Activated CD8-positive, alpha-beta memory T cell treated with anti-CD3 and anti-CD28 coated beads, Interleukin-2, amount 10 ng/mL, durations not matched to agents 7 days and 5 days (primary cell): Measurements from ENCODE around the gene MT1B. TPM values are rescaled to one million over a fixed set of nuclear protein-coding genes. Genes with fewer than 3 reads are reported as not detected.

ENCODE experiments used
- ATAC-seq: fragments of 150-1000 bp; cut with Tn5 transposase; one replicate; pipeline ENCODE4 v1.10.0; 2021; ENCODE audit warnings: moderate library complexity
- CTCF ChIA-PET: fragments of 350-600 bp; sonication (Branson Sonifier 250); formaldehyde crosslinking; loops from one replicate; lab custom pipeline; 2021; ENCODE audit warnings: antibody characterized with exemption; lab: Charles Lee
- DNase-seq: peaks from one replicate; pipeline ENCODE4 v3.0.0-alpha.2; 2020
- H3K27ac Mint-ChIP-seq: one replicate; pipeline ENCODE4 v1.8.0; 2021; ENCODE audit warnings: mild to moderate bottlenecking, mixed read lengths
- H3K27me3 Mint-ChIP-seq: one replicate; pipeline ENCODE4 v1.8.0; 2021; ENCODE audit warnings: mixed read lengths
- H3K36me3 Mint-ChIP-seq: one replicate; pipeline ENCODE4 v1.8.0; 2021; ENCODE audit warnings: mild to moderate bottlenecking, mixed read lengths
- H3K4me1 Mint-ChIP-seq: one replicate; pipeline ENCODE4 v1.8.0; 2021; ENCODE audit warnings: mixed read lengths
- H3K4me3 Mint-ChIP-seq: one replicate; pipeline ENCODE4 v1.8.0; 2021; ENCODE audit warnings: mild to moderate bottlenecking, moderate library complexity, mixed read lengths
- H3K9me3 Mint-ChIP-seq: one replicate; pipeline ENCODE4 v1.8.0; 2022; ENCODE audit warnings: low read depth, mixed read lengths
- total RNA-seq, 2 experiments: library from RNA; stranded (reverse); gene quantifications; one replicate each; pipeline ENCODE4 v1.2.3, GENCODE V29; 2021

The MT1B gene
- total RNA-seq = not detected

DNA sequence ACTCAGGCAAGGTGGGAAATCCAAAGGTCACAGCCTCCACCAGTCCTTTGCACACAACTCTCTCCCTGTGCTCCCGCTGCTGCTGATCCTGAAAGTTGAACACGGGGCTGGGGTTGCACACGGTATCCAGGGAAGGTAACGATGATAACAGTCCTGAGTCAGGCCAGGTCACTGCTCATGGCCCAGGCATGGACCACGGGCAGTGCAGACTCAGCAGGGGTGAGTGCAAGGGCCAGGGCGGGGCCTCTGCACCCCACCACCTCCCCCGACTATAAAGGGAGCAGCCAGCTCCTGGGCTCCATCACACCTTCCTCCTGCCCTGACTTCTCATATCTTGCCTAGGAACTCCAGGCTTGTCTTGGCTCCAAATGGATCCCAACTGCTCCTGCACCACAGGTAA is at the start of gene MT1B:
MT1B (plus strand) TSS at position 301 of the 400 bp plus-strand sequence; CDS start at position 369, 68 bp downstream.
- H3K27me3 Mint-ChIP-seq = peaks cover 43% of the 10 kb centered on the region
- ATAC-seq (no peak), DNase-seq (no peak)
- no peaks in the 10 kb centered on the region for H3K36me3 Mint-ChIP-seq
- H3K9me3 Mint-ChIP-seq = no peaks in the 10 kb centered on the region
- CTCF ChIA-PET = no interaction called here
- no peaks in the 10 kb centered on the region for H3K4me1 Mint-ChIP-seq
- no peak within 1 kb of the TSS for H3K27ac Mint-ChIP-seq
- H3K4me3 Mint-ChIP-seq = no peak within 1 kb of the TSS

DNA sequence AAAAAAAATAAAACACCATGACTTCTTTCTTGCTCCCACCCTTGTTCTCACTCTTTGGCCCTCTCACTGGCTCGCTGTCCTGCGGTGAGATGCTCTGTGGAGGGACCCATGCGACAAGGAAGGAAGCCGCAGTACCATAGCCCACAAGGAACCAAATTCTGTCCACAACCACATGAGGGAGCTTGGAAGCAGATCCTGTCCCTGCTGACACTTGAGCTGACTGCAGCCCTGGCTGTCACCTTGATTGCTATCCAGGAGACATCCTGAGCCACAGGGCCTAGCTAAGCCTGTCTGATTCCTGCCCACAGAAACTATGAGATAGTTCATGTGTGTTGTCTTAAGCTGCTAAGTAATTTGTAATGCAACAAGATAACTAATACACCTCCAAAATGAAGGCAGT is 48.1 kb upstream of the MT1B start:
- H3K27ac Mint-ChIP-seq = no peak overlapping the region
- DNase-seq (no peak), ATAC-seq (no peak)
- H3K9me3 Mint-ChIP-seq = no peaks in the 10 kb centered on the region
- CTCF ChIA-PET = interaction anchor here (0.7 to 1.8 kb wide), 7 partner anchors 12 to 98 kb away, joined by 3 to 8 read pairs (median 3); partner anchors contain the start of gene MT1E
- H3K4me1 Mint-ChIP-seq = peaks cover 25% of the 10 kb centered on the region
- no peaks in the 10 kb centered on the region for H3K36me3 Mint-ChIP-seq
- peaks cover 18% of the 10 kb centered on the region for H3K27me3 Mint-ChIP-seq
- H3K4me3 Mint-ChIP-seq = no peak overlapping the region

DNA sequence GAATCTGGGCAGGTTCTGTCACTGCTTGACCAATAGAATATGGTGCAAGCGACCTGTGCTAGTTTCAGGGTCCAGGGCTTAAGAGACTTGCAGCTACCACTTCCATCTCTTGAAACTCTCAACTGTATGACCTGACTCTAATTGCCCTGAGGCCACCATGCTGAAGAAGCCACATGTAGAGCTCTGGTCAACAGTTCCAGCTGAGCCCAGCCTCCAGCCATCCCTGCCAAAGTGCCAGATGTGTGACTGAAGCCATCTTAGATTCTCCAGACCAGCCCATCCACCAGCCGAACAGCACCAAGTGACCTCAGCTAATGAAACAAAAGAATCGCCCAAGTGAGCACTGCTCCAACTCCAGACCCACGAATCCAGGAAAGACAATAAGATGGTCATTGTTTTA is 46.7 kb upstream of the MT1B start:
- Mint-ChIP-seq H3K27me3 (peaks cover 14% of the 10 kb centered on the region), H3K27ac (no peak overlapping the region), H3K4me3 (no peak overlapping the region), H3K36me3 (no peaks in the 10 kb centered on the region), H3K9me3 (no peaks in the 10 kb centered on the region), H3K4me1 (peaks cover 30% of the 10 kb centered on the region)
- CTCF ChIA-PET = interaction anchor here (1.2 to 2.0 kb wide), 5 partner anchors 9 to 96 kb away, joined by 3 to 6 read pairs (median 5); no protein-coding TSS in a partner anchor
- no peak for ATAC-seq
- no peak for DNase-seq

DNA sequence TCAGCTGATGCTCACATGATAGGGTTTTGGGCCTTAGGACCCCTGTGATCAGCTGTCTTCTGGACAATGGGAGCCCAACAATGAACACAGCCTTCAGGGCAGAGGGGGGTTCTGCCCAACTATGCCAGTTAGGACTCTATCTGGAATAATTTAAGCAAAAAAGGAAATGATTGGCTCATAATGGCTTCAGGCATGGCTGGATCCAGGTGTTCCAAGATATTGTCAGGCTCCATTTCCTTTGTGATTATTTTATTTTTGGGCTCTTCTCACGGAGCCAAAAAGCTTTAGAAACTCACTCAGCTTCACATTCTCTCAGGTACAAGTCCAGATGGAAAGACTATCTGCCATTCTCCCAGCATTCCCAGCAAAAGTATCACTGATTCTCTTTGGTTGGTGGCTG is 46.2 kb upstream of the MT1B start:
- no peak for DNase-seq
- no peak for ATAC-seq
- CTCF ChIA-PET = interaction anchor here (1.2 to 2.0 kb wide), 5 partner anchors 9 to 96 kb away, joined by 3 to 6 read pairs (median 5); no protein-coding TSS in a partner anchor
- Mint-ChIP-seq H3K4me3 (no peak overlapping the region), H3K27ac (no peak overlapping the region), H3K36me3 (no peaks in the 10 kb centered on the region), H3K4me1 (peaks cover 32% of the 10 kb centered on the region), H3K27me3 (peaks cover 10% of the 10 kb centered on the region), H3K9me3 (no peaks in the 10 kb centered on the region)

GRCh38 chr16:56606071-56606475 is 45.6 kb upstream of the MT1B start:
- ATAC-seq (no peak), DNase-seq (no peak)

DNA sequence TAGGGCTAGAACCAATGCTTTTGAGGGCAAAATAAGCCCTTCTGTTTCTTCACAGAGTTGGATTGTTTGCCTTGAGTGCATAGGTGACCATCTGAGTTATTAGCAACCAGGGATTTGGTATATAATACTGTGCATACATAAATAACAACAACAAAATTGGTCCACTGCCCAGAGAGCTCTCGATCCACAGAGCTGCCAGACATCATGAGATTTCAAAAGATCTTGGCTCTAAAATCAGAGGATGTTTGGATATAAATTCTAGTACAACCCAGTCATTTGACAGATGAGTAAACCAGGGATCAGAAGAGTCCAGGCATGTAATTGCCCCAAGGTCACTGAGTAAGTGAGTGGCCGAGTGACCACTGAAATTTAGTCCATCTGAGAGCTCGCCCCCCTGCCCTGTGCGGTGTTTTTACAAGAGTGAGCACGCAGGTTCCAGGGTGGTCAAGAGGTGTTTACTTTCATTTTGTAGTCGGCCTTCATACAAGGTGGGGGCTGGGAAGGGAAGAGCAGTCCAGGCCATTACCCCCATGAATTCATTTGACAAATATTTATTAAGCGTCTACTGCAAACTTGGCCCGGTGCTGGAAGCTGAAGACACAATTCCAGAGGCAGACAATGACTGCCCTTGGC is 45.1 kb upstream of the MT1B start:
- Mint-ChIP-seq H3K27me3 (peaks cover 4% of the 10 kb centered on the region), H3K27ac (peak overlapping the region; percentile 55), H3K36me3 (no peaks in the 10 kb centered on the region), H3K4me3 (no peak overlapping the region), H3K4me1 (peaks cover 42% of the 10 kb centered on the region), H3K9me3 (no peaks in the 10 kb centered on the region)
- ATAC-seq = no peak
- DNase-seq = no peak
- CTCF ChIA-PET = interaction anchor here (0.9 to 3.9 kb wide), 6 partner anchors 10 to 96 kb away, joined by 3 to 15 read pairs (median 6); no protein-coding TSS in a partner anchor

More at GRCh38 chr16:56606071-56606475, 45.6 kb upstream of the MT1B start:
- Mint-ChIP-seq H3K36me3 (no peaks in the 10 kb centered on the region), H3K4me1 (peaks cover 37% of the 10 kb centered on the region), H3K4me3 (no peak overlapping the region), H3K27me3 (peaks cover 7% of the 10 kb centered on the region), H3K9me3 (no peaks in the 10 kb centered on the region), H3K27ac (peak overlapping the region; percentile 3)
- CTCF ChIA-PET = interaction anchor here (1.3 to 3.9 kb wide), 6 partner anchors 10 to 95 kb away, joined by 4 to 15 read pairs (median 6); no protein-coding TSS in a partner anchor

GRCh38 chr16:56607109-56607618 is 44.5 kb upstream of the MT1B start:
- DNase-seq = no peak
- Mint-ChIP-seq H3K4me3 (no peak overlapping the region), H3K9me3 (no peaks in the 10 kb centered on the region), H3K4me1 (peaks cover 44% of the 10 kb centered on the region), H3K36me3 (no peaks in the 10 kb centered on the region), H3K27me3 (peaks cover 1% of the 10 kb centered on the region), H3K27ac (peak overlapping the region; percentile 55)
- CTCF ChIA-PET = interaction anchor here (0.9 to 3.9 kb wide), 5 partner anchors 31 to 95 kb away, joined by 3 to 15 read pairs (median 6); no protein-coding TSS in a partner anchor
- ATAC-seq = no peak

- Mint-ChIP-seq H3K27ac (peak overlapping the region; percentile 76), H3K9me3 (no peaks in the 10 kb centered on the region), H3K4me3 (peak overlapping the region; percentile 60), H3K36me3 (no peaks in the 10 kb centered on the region), H3K27me3 (no peaks in the 10 kb centered on the region), H3K4me1 (peaks cover 49% of the 10 kb centered on the region)
- CTCF ChIA-PET = interaction anchor here (1.5 to 3.9 kb wide), 4 partner anchors 31 to 94 kb away, joined by 5 to 15 read pairs (median 8); no protein-coding TSS in a partner anchor
- DNase-seq (no peak), ATAC-seq (no peak)
Measured at GRCh38 chr16:56607675-56608042, 44.0 kb upstream of the MT1B start.

GRCh38 chr16:56608043-56608875 is 43.4 kb upstream of the MT1B start, which contains the start of gene MT2A:
Gene MT2A, plus strand, starts transcription at chr16:56608584. Its CDS starts 72 bp downstream, at chr16:56608656.
- peak within 1 kb of the TSS; percentile 95 for H3K4me3 Mint-ChIP-seq
- peak within 1 kb of the TSS; percentile 94 for H3K27ac Mint-ChIP-seq
- no peaks in the 10 kb centered on the region for H3K9me3 Mint-ChIP-seq
- ATAC-seq (peak; percentile 93), DNase-seq (peak; percentile 96)
- peaks cover 50% of the 10 kb centered on the region for H3K4me1 Mint-ChIP-seq
- no peaks in the 10 kb centered on the region for H3K27me3 Mint-ChIP-seq
- no peaks in the 10 kb centered on the region for H3K36me3 Mint-ChIP-seq
- CTCF ChIA-PET = interaction anchor here (0.7 to 3.9 kb wide), 7 partner anchors 8 to 94 kb away, joined by 3 to 15 read pairs (median 6); no protein-coding TSS in a partner anchor

GRCh38 chr16:56608876-56609462 is 42.7 kb upstream of the MT1B start:
- Mint-ChIP-seq H3K4me3 (peak overlapping the region; percentile 95), H3K36me3 (no peaks in the 10 kb centered on the region), H3K27ac (peak overlapping the region; percentile 94), H3K27me3 (no peaks in the 10 kb centered on the region), H3K9me3 (no peaks in the 10 kb centered on the region), H3K4me1 (peaks cover 54% of the 10 kb centered on the region)
- no peak for ATAC-seq
- DNase-seq = no peak
- CTCF ChIA-PET = interaction anchor here (1.5 to 3.9 kb wide), 4 partner anchors 8 to 93 kb away, joined by 3 to 15 read pairs (median 8); no protein-coding TSS in a partner anchor

DNA sequence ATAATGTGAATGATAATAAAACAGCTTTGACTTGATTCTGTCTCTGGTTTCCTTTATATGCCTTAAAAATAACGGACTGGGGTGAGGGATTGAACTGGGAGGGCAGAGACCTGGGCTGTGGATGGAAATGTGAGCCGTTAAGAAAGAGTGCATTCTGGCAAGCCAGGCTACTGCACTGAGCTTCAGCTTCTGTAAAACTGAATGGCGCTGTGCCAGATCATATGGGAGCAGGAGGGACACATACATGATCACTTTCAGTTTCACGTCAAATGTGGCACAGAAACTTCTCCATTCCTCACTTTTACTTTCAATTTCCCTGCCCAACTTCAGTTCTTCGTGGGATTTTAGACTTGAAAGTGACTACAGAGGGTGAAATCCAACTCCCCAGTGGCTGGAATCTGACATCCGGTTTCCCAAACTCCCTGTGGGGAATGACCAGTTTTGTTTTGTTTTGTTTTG is 42.2 kb upstream of the MT1B start:
- H3K4me1 Mint-ChIP-seq = peaks cover 59% of the 10 kb centered on the region
- ATAC-seq = peak; percentile 46
- CTCF ChIA-PET = interaction anchor here (0.8 to 3.9 kb wide), 5 partner anchors 9 to 92 kb away, joined by 3 to 15 read pairs (median 6); no protein-coding TSS in a partner anchor

GRCh38 chr16:56610017-56610608 is 41.6 kb upstream of the MT1B start:
- no peaks in the 10 kb centered on the region for H3K27me3 Mint-ChIP-seq
- peak overlapping the region; percentile 94 for H3K27ac Mint-ChIP-seq
- H3K36me3 Mint-ChIP-seq = no peaks in the 10 kb centered on the region
- no peaks in the 10 kb centered on the region for H3K9me3 Mint-ChIP-seq
- ATAC-seq (peak; percentile 17), DNase-seq (peak; percentile 75)
- peak overlapping the region; percentile 95 for H3K4me3 Mint-ChIP-seq
- CTCF ChIA-PET = interaction anchor here (0.8 to 2.7 kb wide), 3 partner anchors 9 to 92 kb away, joined by 3 to 10 read pairs (median 6); no protein-coding TSS in a partner anchor
- peaks cover 66% of the 10 kb centered on the region for H3K4me1 Mint-ChIP-seq

More for the DNA sequence above, 42.2 kb upstream of the MT1B start:
- Mint-ChIP-seq H3K4me3 (peak overlapping the region; percentile 95), H3K9me3 (no peaks in the 10 kb centered on the region), H3K27ac (peak overlapping the region; percentile 94), H3K27me3 (no peaks in the 10 kb centered on the region), H3K36me3 (no peaks in the 10 kb centered on the region)
- peak; percentile 83 for DNase-seq
